WI38 (cell line): ENCODE results near the gene MORC4.
"Not testable (repeated sequence)": the region's sequence is repeated elsewhere in the genome, so short reads cannot be mapped to it uniquely, and the experiment has no call there.

Source experiments
- H3K4me3 ChIP-seq: 2 replicates; pipeline ENCODE4 v1.5.1; 2011; ENCODE audit warnings: low read depth, mild to moderate bottlenecking, control low read depth, low read length
- TF ChIP-seq, protein P1 (sequence below): IDR thresholded peaks from 2 replicates; pipeline ENCODE4 v1.5.1; 2012; ENCODE audit warnings: low read depth, mild to moderate bottlenecking, control low read depth, low read length

MORC4 gene

GRCh38 chrX:106997611-106998010 lies 2.4 kb downstream of the MORC4 start:
- TF ChIP-seq, protein P1, sequence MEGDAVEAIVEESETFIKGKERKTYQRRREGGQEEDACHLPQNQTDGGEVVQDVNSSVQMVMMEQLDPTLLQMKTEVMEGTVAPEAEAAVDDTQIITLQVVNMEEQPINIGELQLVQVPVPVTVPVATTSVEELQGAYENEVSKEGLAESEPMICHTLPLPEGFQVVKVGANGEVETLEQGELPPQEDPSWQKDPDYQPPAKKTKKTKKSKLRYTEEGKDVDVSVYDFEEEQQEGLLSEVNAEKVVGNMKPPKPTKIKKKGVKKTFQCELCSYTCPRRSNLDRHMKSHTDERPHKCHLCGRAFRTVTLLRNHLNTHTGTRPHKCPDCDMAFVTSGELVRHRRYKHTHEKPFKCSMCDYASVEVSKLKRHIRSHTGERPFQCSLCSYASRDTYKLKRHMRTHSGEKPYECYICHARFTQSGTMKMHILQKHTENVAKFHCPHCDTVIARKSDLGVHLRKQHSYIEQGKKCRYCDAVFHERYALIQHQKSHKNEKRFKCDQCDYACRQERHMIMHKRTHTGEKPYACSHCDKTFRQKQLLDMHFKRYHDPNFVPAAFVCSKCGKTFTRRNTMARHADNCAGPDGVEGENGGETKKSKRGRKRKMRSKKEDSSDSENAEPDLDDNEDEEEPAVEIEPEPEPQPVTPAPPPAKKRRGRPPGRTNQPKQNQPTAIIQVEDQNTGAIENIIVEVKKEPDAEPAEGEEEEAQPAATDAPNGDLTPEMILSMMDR = no peak
- no peak overlapping the region for H3K4me3 ChIP-seq

- H3K4me3 ChIP-seq = no peak overlapping the region
- TF ChIP-seq, protein P1 = no peak
Observed at GRCh38 chrX:106995678-106996077, 4.3 kb downstream of the MORC4 start.

GRCh38 chrX:106987488-106987887 lies 12.5 kb downstream of the MORC4 start:
- TF ChIP-seq, protein P1 = no peak
- no peak overlapping the region for H3K4me3 ChIP-seq

DNA sequence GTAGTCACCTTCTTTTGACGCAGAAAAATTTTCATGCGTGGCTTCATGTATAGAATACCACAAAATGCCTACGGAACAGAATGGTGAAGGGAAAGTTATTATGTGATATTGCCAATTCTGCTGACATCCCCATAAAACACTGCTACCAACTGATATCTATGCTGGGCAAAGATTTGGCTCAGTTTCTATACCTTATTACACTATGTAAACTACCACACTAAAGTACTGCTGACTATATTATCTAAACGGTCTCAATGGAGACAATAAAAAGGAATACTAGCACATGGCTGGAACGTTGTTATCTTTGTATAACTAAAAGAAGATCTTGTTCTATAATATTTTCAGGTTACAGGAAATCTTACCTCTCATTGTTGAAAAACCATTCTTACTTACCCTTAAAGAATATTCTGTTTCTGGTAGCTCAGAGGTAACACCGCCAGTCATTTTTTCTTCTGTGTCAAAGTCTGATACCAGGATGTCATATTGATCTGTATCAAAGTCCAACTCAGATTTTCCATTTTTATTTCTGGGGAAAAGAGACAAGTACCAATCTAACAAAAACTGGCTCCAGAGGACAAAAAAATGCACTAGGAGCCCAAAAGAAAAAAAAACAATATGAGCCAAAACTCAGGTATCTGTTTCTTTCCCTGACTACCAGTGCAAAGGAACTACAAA lies 18.9 kb downstream of the MORC4 start:
- H3K4me3 ChIP-seq = no peak overlapping the region
- TF ChIP-seq, protein P1 = no peak

DNA sequence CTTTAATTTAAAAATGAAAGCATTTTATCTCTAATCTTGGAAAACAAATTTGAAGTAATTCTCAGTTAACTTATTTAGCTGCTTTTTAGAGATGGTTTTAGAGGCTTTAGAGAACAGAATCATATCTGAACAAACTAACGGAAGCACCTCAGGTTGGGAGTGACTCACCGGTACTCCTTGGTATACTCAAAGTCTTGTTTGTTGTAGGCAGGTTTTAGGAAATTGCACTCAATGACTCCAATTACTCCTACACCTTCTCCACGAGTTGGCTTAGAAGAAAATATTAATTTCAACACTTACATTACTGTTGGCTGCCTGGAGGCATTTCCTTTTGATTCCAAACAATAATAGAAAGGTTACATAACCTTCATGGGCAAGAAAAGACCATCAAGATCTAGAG lies 23.6 kb downstream of the MORC4 start:
- TF ChIP-seq, protein P1 = no peak
- H3K4me3 ChIP-seq = no peak overlapping the region

GRCh38 chrX:106973433-106974149 lies 26.4 kb downstream of the MORC4 start:
- TF ChIP-seq, protein P1 = no peak

DNA sequence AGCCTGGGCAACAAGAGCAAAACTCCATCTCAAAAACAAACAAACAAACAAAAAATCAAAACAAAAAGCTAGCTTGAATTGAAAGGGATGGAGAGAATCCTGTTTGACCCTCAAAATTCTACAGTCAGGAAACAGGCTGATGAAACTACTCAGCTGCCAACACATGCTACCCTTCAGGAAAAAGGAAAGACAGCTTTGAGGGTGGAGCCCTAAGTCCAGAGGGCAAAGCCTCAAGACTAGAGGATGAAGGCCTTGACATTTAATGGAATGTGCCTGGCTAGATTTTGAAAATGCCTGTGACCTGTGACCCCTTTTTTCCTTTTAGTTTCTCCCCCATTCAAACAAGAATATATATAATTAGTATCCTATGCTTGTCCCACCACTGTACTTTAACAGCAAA lies 27.1 kb downstream of the MORC4 start:
- TF ChIP-seq, protein P1 = no peak
- H3K4me3 ChIP-seq = no peak overlapping the region

More at GRCh38 chrX:106973433-106974149, 26.4 kb downstream of the MORC4 start:
- no peak overlapping the region for H3K4me3 ChIP-seq

DNA sequence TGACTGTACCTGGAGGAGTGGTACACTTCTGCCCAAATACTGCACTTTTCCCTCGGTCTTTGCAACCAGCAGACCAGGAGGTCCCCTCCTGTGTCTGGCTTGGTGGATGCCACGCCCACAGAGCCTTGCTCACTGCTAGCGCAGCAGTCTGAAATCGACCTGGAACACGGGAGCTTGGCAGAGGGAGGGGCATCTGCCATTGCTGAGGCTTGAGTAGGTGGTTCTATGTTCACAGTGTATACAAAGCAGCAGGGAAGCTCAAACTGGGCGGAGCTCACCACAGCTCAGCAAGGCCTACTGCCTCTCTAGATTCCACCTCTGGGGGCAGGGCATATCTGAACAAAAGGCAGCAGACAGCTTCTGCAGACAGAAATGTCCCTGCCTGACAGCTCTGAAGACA lies 33.5 kb downstream of the MORC4 start:
- not testable (repeated sequence) for H3K4me3 ChIP-seq
